HL-60 (cell line): ENCODE measurements around the gene CORO1C.
"Not testable (repeated sequence)": the region's sequence is repeated elsewhere in the genome, so short reads cannot be mapped to it uniquely, and the experiment has no call there.

Experiments
- DNase-seq, 2 experiments: peaks; one replicate each; pipeline ENCODE4 v3.0.0-alpha.2; 2010 to 2020; ENCODE audit warnings: low read depth in 1 of 2, low spot score in 1 of 2
- H3K27ac ChIP-seq: fragments of 250-450 bp; sonication (Bioruptor Pico); replicated peaks from 2 replicates; pipeline ENCODE4 v1.5.1; 2020; ENCODE audit warnings: mild to moderate bottlenecking, moderate library complexity
- H3K27me3 ChIP-seq: fragments of 250-450 bp; sonication (Bioruptor Pico); 2 replicates; pipeline ENCODE4 v1.5.1; 2021; ENCODE audit warnings: mild to moderate bottlenecking, moderate library complexity; ENCODE audit not compliant: insufficient read depth, poor library complexity, severe bottlenecking
- H3K4me3 ChIP-seq: replicated peaks from 2 replicates; pipeline ENCODE4 v1.5.1; 2011; ENCODE audit warnings: mild to moderate bottlenecking, control low read depth, low read length; ENCODE audit not compliant: insufficient read depth
- CTCF ChIP-seq: IDR thresholded peaks from one replicate; pipeline ENCODE4 v1.5.1; 2011; ENCODE audit warnings: low read length, control low read depth, inconsistent platforms; ENCODE audit not compliant: insufficient read depth
- GABPA ChIP-seq: IDR thresholded peaks from 2 replicates; pipeline ENCODE4 v1.6.1; 2012; ENCODE audit warnings: low read depth
- POLR2AphosphoS5 ChIP-seq: IDR thresholded peaks from 2 replicates; pipeline ENCODE4 v1.6.1; 2012; ENCODE audit warnings: low read depth
- REST ChIP-seq: IDR thresholded peaks from 2 replicates; pipeline ENCODE4 v1.6.1; 2012; ENCODE audit warnings: low read depth; ENCODE audit not compliant: insufficient replicate concordance
- SPI1 ChIP-seq: IDR thresholded peaks from 2 replicates; pipeline ENCODE4 v1.6.1; 2012; ENCODE audit warnings: low read depth, mild to moderate bottlenecking, borderline replicate concordance

CORO1C gene

GRCh38 chr12:108738170-108738569, 6.9 kb upstream of the CORO1C start:
- H3K27ac ChIP-seq, result no peak overlapping the region
- TF ChIP-seq CTCF, result no peak
- TF ChIP-seq REST, result no peak
- TF ChIP-seq POLR2AphosphoS5, result no peak
- TF ChIP-seq GABPA, result no peak
- no peak for TF ChIP-seq SPI1
- DNase-seq, result no peak
- no peak overlapping the region for H3K4me3 ChIP-seq
- no peaks in the 10 kb centered on the region for H3K27me3 ChIP-seq

- Histone ChIP-seq H3K27me3 (no peaks in the 10 kb centered on the region), H3K27ac (no peak overlapping the region), H3K4me3 (no peak overlapping the region)
- no peak for DNase-seq
- no peak for TF ChIP-seq REST
- no peak for TF ChIP-seq SPI1
- no peak for TF ChIP-seq POLR2AphosphoS5
- TF ChIP-seq CTCF, result no peak
- no peak for TF ChIP-seq GABPA
Measured at GRCh38 chr12:108735855-108736254, 4.5 kb upstream of the CORO1C start.

- TF ChIP-seq SPI1 (peak; percentile 91), POLR2AphosphoS5 (no peak), GABPA (no peak)
Measured at GRCh38 chr12:108734200-108734906, 3.0 kb upstream of the CORO1C start.

GRCh38 chr12:108733230-108733531, 1.9 kb upstream of the CORO1C start:
- not testable (repeated sequence) for H3K27ac ChIP-seq, H3K27me3 ChIP-seq, DNase-seq, H3K4me3 ChIP-seq

More at GRCh38 chr12:108734200-108734906, 3.0 kb upstream of the CORO1C start:
- Histone ChIP-seq H3K27ac (peak overlapping the region; percentile 28; the same call in 1 of the 2 replicates), H3K4me3 (no peak overlapping the region), H3K27me3 (no peaks in the 10 kb centered on the region)
- DNase-seq, result peak; percentile 50 to 63
